ENCODE data around the gene ARFGAP1. TPM values are rescaled to one million over a fixed set of nuclear protein-coding genes. Genes with fewer than 3 reads are reported as not detected.
"Not testable (repeated sequence)": the region's sequence is repeated elsewhere in the genome, so short reads cannot be mapped to it uniquely, and the experiment has no call there.

ARFGAP1 gene
- total RNA-seq, 3 donors from 2014 or later, result 110 to 112 (median 110) TPM

DNA sequence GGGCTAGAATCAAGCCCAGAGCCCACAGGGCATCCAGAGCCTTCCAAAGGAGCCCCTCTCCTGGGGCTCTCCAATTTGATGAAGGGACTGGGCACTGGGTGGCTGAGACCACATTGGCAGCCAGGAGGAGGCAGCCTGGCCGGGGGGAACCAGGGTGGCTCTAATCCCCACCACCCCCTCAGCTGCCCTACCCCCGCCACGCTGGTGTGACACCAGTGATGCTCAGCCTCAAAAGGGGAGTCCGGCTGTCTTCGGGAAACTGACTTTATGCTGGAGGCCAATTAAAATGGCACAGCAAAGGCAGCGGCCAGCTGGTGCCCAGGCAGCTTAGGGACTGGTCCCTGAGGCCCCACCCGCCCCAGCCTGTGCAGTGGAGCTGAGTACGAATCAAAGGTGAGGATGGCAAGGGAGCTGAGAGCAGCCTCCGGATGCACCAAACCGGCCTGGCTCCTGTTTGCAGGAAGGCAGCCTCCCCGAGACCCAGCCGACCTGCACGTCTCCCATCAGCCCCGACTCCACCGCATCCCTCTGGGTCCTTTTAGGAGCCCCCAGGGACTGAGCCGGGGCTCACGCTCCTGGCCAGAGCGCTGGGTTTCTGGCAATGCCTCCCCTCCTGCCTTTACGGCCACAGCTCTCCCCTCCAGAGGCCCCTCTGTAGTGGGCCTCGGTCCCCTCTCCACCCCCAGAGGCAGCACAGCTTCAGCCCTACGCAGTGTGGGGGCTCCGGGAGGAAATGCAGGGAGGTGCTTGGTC, 60.1 kb downstream of the ARFGAP1 start:
- Mint-ChIP-seq H3K27me3 (ENCODE audit: low read depth) (peaks cover 20% of the 10 kb centered on the region), H3K36me3 (ENCODE audit: insufficient read depth) (no peaks in the 10 kb centered on the region), H3K9me3 (peaks cover 7% of the 10 kb centered on the region), H3K4me3 (no peak overlapping the region), H3K4me1 (ENCODE audit: low read depth) (no peaks in the 10 kb centered on the region)
- DNase-seq (no peak), ATAC-seq (no peak)

- no peaks in the 10 kb centered on the region for H3K36me3 Mint-ChIP-seq (ENCODE audit: insufficient read depth)
- no peaks in the 10 kb centered on the region for H3K4me1 Mint-ChIP-seq (ENCODE audit: low read depth)
- no peak overlapping the region for H3K4me3 Mint-ChIP-seq
- ATAC-seq (no peak), DNase-seq (no peak)
- peaks cover 7% of the 10 kb centered on the region for H3K9me3 Mint-ChIP-seq
- peaks cover 22% of the 10 kb centered on the region for H3K27me3 Mint-ChIP-seq (ENCODE audit: low read depth)
Measured at GRCh38 chr20:63333241-63333836, 60.7 kb downstream of the ARFGAP1 start.

DNA sequence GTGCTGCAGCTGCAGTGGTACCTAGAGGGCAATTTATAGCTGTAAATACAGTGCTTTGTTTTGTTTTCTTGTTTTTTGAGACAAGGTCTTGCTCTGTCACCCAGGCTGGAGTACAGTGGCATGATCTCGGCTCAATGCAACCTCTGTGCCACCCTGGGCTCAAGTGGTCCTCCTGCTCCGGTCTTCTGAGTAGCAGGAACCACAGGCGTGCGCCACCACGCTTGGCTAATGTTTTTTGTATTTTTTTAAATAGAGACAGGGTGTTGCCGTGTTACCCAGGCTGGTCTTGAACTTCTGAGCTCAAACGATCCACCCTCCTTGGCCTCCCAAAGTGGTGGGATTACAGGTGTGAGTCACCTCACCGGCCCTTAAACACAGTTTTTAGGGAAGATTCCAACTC, 61.7 kb downstream of the ARFGAP1 start:
- Mint-ChIP-seq H3K9me3 (peaks cover 7% of the 10 kb centered on the region), H3K27me3 (ENCODE audit: low read depth) (peaks cover 23% of the 10 kb centered on the region), H3K36me3 (ENCODE audit: insufficient read depth) (no peaks in the 10 kb centered on the region), H3K4me3 (no peak overlapping the region), H3K4me1 (ENCODE audit: low read depth) (no peaks in the 10 kb centered on the region)
- no peak for DNase-seq
- ATAC-seq, result no peak

DNA sequence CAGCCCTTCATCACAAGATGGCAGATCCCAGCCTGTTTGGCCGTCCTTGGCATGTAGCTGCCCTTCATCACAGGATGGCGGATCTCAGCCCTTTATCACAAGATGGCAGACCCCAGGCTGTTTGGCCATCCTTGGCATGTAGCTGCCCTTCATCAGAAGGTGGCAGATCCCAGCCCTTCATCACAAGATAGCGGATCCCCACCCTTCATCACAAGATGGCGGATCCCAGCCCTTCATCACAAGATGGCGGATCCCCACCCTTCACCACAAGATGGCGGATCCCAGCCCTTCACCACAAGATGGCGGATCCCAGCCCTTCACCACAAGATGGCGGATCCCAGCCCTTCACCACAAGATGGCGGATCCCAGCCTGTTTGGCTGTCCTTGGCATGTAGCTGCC, 62.4 kb downstream of the ARFGAP1 start:
- DNase-seq; H3K36me3 Mint-ChIP-seq (ENCODE audit: insufficient read depth): not testable (repeated sequence)

GRCh38 chr20:63335711-63336110, 63.1 kb downstream of the ARFGAP1 start:
- Mint-ChIP-seq H3K36me3 (ENCODE audit: insufficient read depth) (no peaks in the 10 kb centered on the region), H3K27me3 (ENCODE audit: low read depth) (peaks cover 23% of the 10 kb centered on the region), H3K4me3 (no peak overlapping the region), H3K9me3 (peaks cover 10% of the 10 kb centered on the region), H3K4me1 (ENCODE audit: low read depth) (no peaks in the 10 kb centered on the region)
- DNase-seq (no peak), ATAC-seq (no peak)

More for the DNA sequence above, 62.4 kb downstream of the ARFGAP1 start:
- ATAC-seq; H3K4me3 Mint-ChIP-seq; H3K4me1 Mint-ChIP-seq (ENCODE audit: low read depth): not testable (repeated sequence)
- Mint-ChIP-seq H3K27me3 (ENCODE audit: low read depth) (peaks cover 23% of the 10 kb centered on the region), H3K9me3 (peaks cover 10% of the 10 kb centered on the region)

- Mint-ChIP-seq H3K4me1 (ENCODE audit: low read depth) (no peaks in the 10 kb centered on the region), H3K4me3 (no peak overlapping the region), H3K27me3 (ENCODE audit: low read depth) (peaks cover 23% of the 10 kb centered on the region), H3K36me3 (ENCODE audit: insufficient read depth) (no peaks in the 10 kb centered on the region), H3K9me3 (peaks cover 10% of the 10 kb centered on the region)
- ATAC-seq (no peak), DNase-seq (no peak)
Measured at GRCh38 chr20:63336232-63336752, 63.7 kb downstream of the ARFGAP1 start.

DNA sequence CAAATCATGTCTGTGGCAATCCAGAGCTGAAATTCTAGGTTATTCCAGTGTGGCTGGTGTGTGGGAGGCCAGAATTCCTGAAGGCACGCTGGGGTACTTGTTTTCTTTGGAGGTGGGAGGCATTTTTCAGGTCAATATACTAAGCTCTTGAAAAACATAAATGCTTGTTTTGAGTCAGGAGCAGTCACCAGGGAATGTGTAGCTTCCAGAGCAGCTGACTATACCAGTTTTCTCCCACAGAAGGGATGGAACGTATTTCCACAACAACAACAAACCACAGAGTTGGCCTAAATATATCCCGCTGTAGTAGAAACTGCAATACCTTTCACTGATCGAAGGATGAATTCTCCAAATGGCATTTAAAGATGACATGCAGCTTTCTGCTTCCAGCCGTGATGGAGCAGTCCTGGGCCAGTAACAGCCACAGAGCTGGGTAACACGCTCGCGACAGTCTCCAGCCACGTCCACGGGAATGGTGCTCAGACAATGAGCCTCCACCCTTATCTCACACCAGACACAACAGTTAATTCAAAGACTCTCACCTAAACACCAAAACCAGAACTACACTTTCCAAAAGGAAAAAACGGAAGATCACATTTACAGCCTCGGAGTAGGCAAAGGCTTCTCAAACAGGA, 65.3 kb downstream of the ARFGAP1 start:
- no peak overlapping the region for H3K4me3 Mint-ChIP-seq
- no peaks in the 10 kb centered on the region for H3K36me3 Mint-ChIP-seq (ENCODE audit: insufficient read depth)
- peaks cover 3% of the 10 kb centered on the region for H3K9me3 Mint-ChIP-seq
- ATAC-seq, result no peak
- no peak for DNase-seq
- peaks cover 29% of the 10 kb centered on the region for H3K27me3 Mint-ChIP-seq (ENCODE audit: low read depth)
- no peaks in the 10 kb centered on the region for H3K4me1 Mint-ChIP-seq (ENCODE audit: low read depth)

Other genes with a start within 250 kb of the ARFGAP1 start
- 10 to 100 TPM; 53.5 to 59.6 (median 55.6) TPM for gene YTHDF1, start 56.7 kb upstream of the ARFGAP1 start, total RNA-seq
- gene BIRC7, start 36.9 kb upstream of the ARFGAP1 start, total RNA-seq, result not detected
- gene NKAIN4, start 18.4 kb upstream of the ARFGAP1 start, total RNA-seq, result not detected
- not detected for gene COL20A1, start 20.4 kb downstream of the ARFGAP1 start, total RNA-seq
- gene CHRNA4, start 88.5 kb downstream of the ARFGAP1 start, total RNA-seq, result not detected
- gene KCNQ2, start 199.8 kb downstream of the ARFGAP1 start, total RNA-seq, result not detected
- gene EEF1A2, start 226.3 kb downstream of the ARFGAP1 start, total RNA-seq, result under 1 TPM; 0.63 to 0.96 (median 0.74) TPM
- gene PPDPF, start 248.0 kb downstream of the ARFGAP1 start, total RNA-seq, result 100 to 1,000 TPM; 137 to 171 (median 165) TPM